Astrocyte (in vitro differentiated cells and primary cell): ENCODE measurements around the gene RPP40.

Experiments used
- EZH2 ChIP-seq: IDR thresholded peaks from 2 replicates; pipeline ENCODE4 v1.6.1; 2012; ENCODE audit warnings: mild to moderate bottlenecking, low read length, inconsistent platforms; ENCODE audit not compliant: insufficient read depth
- TF ChIP-seq, protein P1 (sequence below): IDR thresholded peaks from 2 replicates; pipeline ENCODE4 v1.5.1; 2011; ENCODE audit warnings: low read depth, mild to moderate bottlenecking, inconsistent platforms, low read length, moderate library complexity; ENCODE audit not compliant: insufficient read depth

DNA sequence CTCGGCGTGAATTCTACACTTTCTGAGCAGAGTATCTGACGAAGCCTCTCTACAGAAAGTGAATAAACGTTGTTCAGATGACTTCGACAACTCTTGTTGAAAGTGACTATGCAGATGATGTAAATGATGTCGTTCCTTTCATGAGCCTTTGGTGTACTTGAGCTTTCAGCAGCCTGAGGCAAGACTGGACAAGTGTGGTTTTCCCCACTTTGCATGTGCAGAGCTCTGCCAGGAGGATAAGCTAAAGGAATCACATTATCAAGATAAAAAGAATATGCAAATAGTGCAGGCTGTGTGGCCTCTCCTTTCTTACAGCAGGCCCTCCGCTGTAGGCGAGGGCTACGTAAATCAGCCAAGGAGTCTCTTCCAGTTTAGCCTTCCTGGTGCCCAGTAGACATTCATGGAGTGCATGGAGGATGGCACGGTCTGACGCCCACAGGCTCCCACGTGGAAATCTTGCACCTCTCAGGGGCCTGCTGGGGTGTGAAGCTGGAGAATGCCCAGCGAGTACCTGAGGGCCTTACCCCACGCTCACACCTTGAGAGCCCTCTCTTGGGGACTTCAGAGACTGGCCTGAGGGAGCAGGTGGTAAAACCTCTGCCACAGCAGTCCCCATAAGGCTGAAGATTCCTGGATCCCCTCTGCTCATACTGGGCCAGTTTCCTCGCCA lies 54.9 kb downstream of the RPP40 start:
- TF ChIP-seq, protein P1, sequence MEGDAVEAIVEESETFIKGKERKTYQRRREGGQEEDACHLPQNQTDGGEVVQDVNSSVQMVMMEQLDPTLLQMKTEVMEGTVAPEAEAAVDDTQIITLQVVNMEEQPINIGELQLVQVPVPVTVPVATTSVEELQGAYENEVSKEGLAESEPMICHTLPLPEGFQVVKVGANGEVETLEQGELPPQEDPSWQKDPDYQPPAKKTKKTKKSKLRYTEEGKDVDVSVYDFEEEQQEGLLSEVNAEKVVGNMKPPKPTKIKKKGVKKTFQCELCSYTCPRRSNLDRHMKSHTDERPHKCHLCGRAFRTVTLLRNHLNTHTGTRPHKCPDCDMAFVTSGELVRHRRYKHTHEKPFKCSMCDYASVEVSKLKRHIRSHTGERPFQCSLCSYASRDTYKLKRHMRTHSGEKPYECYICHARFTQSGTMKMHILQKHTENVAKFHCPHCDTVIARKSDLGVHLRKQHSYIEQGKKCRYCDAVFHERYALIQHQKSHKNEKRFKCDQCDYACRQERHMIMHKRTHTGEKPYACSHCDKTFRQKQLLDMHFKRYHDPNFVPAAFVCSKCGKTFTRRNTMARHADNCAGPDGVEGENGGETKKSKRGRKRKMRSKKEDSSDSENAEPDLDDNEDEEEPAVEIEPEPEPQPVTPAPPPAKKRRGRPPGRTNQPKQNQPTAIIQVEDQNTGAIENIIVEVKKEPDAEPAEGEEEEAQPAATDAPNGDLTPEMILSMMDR, result no peak
- TF ChIP-seq EZH2, result no peak
